Measurements from ENCODE around the gene TNP1. TPM values are rescaled to one million over a fixed set of nuclear protein-coding genes. Genes with fewer than 3 reads are reported as not detected.

Gene TNP1
- total RNA-seq (not detected), polyA plus RNA-seq (not detected)
- long read RNA-seq, donor 1: 0 reads
- long read RNA-seq, donor 2: 0 reads

GRCh38 chr2:216859944-216860343 is at the start of gene TNP1:
Gene TNP1, minus strand, starts transcription at chr2:216860064. Its CDS starts 30 bp downstream, at chr2:216860034.
- WGBS, 5 donors: 89 to 97% (median 91%) methylated on average over 5 to 6 of the region's 6 CpGs
- no peak within 1 kb of the TSS for H3K27ac ChIP-seq
- intact Hi-C loops (cut with DNase I; ENCODE audit: low total_unique reads): no loop called here

GRCh38 chr2:216908300-216908699 is 48.4 kb upstream of the TNP1 start:
- Histone ChIP-seq H3K4me1 (no peaks in the 10 kb centered on the region), H3K27ac (no peak overlapping the region), H3K9me3 (peaks cover 0 to 9% (median 4%) of the 10 kb centered on the region in 8 donors), H3K4me3 (no peak overlapping the region), H3K36me3 (no peaks in the 10 kb centered on the region), H3K27me3 (replicated peaks in 1 of 7) (no peaks in the 10 kb centered on the region)
- no peak for DNase-seq
- TF ChIP-seq POLR2AphosphoS5 (IDR thresholded peaks at IDR 0.05) (no peak), CTCF (IDR thresholded peaks at IDR 0.05 in 8 of 11, conservative IDR thresholded peaks at IDR 0.05 in 3 of 11) (no peak), POLR2A (IDR thresholded peaks at IDR 0.05) (no peak)
- WGBS, 5 donors: 90 to 96% (median 96%) methylated on average over 6 of the region's 6 CpGs
- intact Hi-C loops (cut with DNase I; ENCODE audit: low total_unique reads): no loop called here

More at GRCh38 chr2:216859944-216860343, at the start of gene TNP1:
- Histone ChIP-seq H3K27me3 (replicated peaks in 1 of 7) (no peaks in the 10 kb centered on the region), H3K9me3 (no peaks in the 10 kb centered on the region), H3K4me3 (no peak within 1 kb of the TSS), H3K4me1 (peaks cover 0 to 9% (median 0%) of the 10 kb centered on the region in 6 donors), H3K36me3 (no peaks in the 10 kb centered on the region)
- TF ChIP-seq CTCF (IDR thresholded peaks at IDR 0.05 in 8 of 11, conservative IDR thresholded peaks at IDR 0.05 in 3 of 11) (no peak), POLR2A (IDR thresholded peaks at IDR 0.05) (no peak), POLR2AphosphoS5 (IDR thresholded peaks at IDR 0.05) (no peak)
- DNase-seq: no peak

- intact Hi-C loops (cut with DNase I; ENCODE audit: low total_unique reads): no loop called here
- TF ChIP-seq CTCF (IDR thresholded peaks at IDR 0.05 in 8 of 11, conservative IDR thresholded peaks at IDR 0.05 in 3 of 11): no peak
- WGBS, 5 donors: 73 to 88% (median 84%) methylated on average over 4 of the region's 4 CpGs
- Histone ChIP-seq H3K27ac (no peak overlapping the region), H3K27me3 (replicated peaks in 1 of 7) (no peaks in the 10 kb centered on the region), H3K9me3 (peaks cover 0 to 34% (median 22%) of the 10 kb centered on the region in 8 donors), H3K36me3 (no peaks in the 10 kb centered on the region), H3K4me1 (no peaks in the 10 kb centered on the region), H3K4me3 (no peak overlapping the region)
- no peak for DNase-seq
Measured at GRCh38 chr2:216905649-216906329, 45.9 kb upstream of the TNP1 start.

GRCh38 chr2:216904974-216905373 is 45.1 kb upstream of the TNP1 start:
- Histone ChIP-seq H3K9me3 (peaks cover 0 to 34% (median 22%) of the 10 kb centered on the region in 8 donors), H3K27me3 (replicated peaks in 1 of 7) (no peaks in the 10 kb centered on the region), H3K27ac (no peak overlapping the region), H3K4me1 (no peaks in the 10 kb centered on the region), H3K36me3 (no peaks in the 10 kb centered on the region), H3K4me3 (no peak overlapping the region)
- 91 to 100% (median 97%) methylated on average over 1 of the region's 1 CpG for WGBS, 5 donors
- TF ChIP-seq CTCF (IDR thresholded peaks at IDR 0.05 in 8 of 11, conservative IDR thresholded peaks at IDR 0.05 in 3 of 11): no peak
- no peak for TF ChIP-seq POLR2A (IDR thresholded peaks at IDR 0.05)
- TF ChIP-seq POLR2AphosphoS5 (IDR thresholded peaks at IDR 0.05): no peak
- intact Hi-C loops (cut with DNase I; ENCODE audit: low total_unique reads): no loop called here
- DNase-seq: no peak
